Brain pericyte (primary cell): ENCODE data around the gene SEMA6A.

Experiments
- DNase-seq: peaks from one replicate; pipeline ENCODE4 v3.0.0-alpha.2; 2012; ENCODE audit warnings: low read depth, low spot score

SEMA6A gene

GRCh38 chr5:116439905-116440304, 134.7 kb downstream of the SEMA6A start:
- DNase-seq: no peak

GRCh38 chr5:116438979-116439554, 135.6 kb downstream of the SEMA6A start:
- DNase-seq: no peak

- DNase-seq: no peak
These were observed 136.6 kb downstream of the SEMA6A start for GRCh38 chr5:116437922-116438578.

DNA sequence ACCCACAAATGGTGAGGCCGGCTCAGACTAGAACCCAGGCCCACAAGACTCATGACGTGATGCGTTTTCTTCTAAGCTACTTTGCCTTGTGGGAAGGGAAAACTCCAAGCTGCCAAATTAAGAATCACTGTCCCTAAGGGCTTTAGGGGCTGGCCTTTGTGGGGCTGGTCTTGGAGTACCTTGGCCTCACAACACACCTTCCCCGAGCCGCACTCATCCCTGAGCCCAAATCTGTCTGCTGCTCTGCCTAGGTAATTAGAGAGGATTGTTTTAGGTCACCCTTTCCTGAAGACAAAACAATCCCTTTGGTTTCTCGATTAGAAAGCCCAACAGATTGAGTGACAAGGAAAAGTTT, 137.3 kb downstream of the SEMA6A start:
- no peak for DNase-seq

DNA sequence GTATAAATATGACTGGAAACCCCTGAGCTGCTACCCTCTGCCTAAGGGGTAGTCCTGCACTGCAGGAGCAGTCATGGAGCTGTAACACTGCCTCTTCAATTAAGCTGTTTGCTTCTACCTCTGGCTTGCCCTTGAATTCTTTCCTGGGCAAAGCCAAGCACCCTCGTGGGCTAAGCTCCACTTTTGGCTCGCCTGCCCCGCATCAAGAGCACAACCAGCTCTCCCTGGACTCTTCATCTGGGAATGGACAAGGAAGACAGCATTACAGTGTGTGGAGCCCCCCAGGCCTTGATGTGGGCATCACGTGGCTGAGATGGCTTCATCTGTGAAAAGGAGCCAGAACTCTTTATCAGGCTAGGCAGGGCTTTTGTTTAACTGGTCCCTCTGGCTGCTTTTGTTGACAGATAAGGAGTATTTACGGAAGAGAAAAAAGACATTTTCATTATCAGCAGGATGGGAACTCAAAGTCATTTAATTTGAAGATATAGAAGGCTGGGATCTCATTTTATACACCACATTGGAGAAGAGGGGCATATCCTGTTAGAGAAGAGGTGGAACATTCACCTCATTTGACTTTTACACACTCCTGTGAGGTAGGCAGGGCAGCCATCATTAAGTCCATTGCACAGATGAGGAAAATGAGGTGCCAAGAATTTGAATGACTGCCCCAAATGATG, 137.8 kb downstream of the SEMA6A start:
- no peak for DNase-seq

- no peak for DNase-seq
These were observed 145.7 kb downstream of the SEMA6A start for GRCh38 chr5:116428966-116429365.

GRCh38 chr5:116428413-116428812, 146.2 kb downstream of the SEMA6A start:
- no peak for DNase-seq

- DNase-seq: no peak
These were observed 149.7 kb downstream of the SEMA6A start for GRCh38 chr5:116424951-116425350.

GRCh38 chr5:116424258-116424615, 150.4 kb downstream of the SEMA6A start:
- DNase-seq: no peak

DNA sequence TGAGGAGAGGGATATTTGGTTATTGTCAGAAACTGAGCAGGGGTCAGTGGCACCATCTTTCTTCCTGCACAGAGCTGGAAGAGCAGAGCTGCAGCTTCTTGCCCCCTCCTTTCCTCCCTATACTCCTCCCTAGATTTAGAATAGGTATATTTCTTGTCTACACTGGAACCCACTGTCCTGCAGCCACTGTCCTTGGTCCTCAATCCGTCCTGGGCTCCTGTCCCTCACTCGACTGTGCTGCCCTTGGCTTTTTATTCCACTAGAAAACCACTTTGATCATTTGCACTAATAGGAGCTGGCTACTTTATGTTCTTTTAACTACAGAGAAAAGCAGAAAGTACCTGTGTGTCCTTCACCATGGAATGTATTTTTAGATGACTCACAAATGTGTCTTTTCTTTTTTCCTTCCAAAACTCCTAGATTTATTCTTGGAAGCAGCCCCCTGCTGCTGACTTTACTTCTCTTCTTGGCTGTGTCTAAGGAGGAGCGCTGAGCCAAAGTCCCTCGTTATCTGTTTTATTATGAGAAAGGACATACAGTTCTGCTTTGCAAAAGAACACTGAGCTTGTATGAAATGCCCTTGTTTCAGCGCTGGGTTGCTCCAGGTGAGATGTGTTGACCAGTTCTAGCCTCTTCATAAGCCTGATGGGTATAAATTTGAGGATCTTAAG, 150.9 kb downstream of the SEMA6A start:
- DNase-seq: no peak

- DNase-seq: no peak
These were observed 151.5 kb downstream of the SEMA6A start for GRCh38 chr5:116423141-116423540.

GRCh38 chr5:116421080-116421629, 153.5 kb downstream of the SEMA6A start:
- no peak for DNase-seq

- no peak for DNase-seq
These were observed 154.1 kb downstream of the SEMA6A start for GRCh38 chr5:116420540-116420939.

- DNase-seq: no peak
These were observed 155.4 kb downstream of the SEMA6A start for GRCh38 chr5:116419258-116419657.

- no peak for DNase-seq
These were observed 155.8 kb downstream of the SEMA6A start for GRCh38 chr5:116418774-116419173.

- no peak for DNase-seq
These were observed 156.6 kb downstream of the SEMA6A start for GRCh38 chr5:116418016-116418415.

- DNase-seq: no peak
These were observed 158.6 kb downstream of the SEMA6A start for GRCh38 chr5:116415989-116416388.

GRCh38 chr5:116415182-116415581, 159.4 kb downstream of the SEMA6A start:
- no peak for DNase-seq

DNA sequence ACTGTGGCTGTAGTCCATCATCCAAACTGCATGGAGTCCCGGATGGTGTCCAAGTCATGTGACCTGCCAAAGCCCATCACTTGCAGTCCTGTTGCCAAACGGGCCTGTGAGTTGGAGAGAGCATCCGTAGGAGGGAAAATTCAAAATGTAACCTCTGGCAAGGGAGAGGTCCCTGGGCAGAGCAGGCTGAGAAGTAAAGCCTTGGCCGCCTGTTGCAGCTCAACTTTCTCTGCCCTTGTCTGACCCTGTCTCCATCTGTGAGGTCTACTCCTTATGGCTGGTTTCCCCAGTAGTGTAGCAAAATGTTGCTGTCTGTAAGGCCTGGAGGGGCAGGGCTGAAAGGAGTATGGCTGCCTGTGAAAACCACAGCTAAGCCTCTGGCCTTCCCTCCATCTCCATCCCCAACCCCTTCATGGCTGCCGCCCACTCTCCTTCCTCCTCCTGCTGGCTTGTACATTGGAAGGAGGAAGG, 163.5 kb downstream of the SEMA6A start:
- DNase-seq: no peak

- DNase-seq: no peak
These were observed 164.2 kb downstream of the SEMA6A start for GRCh38 chr5:116410336-116410890.

DNA sequence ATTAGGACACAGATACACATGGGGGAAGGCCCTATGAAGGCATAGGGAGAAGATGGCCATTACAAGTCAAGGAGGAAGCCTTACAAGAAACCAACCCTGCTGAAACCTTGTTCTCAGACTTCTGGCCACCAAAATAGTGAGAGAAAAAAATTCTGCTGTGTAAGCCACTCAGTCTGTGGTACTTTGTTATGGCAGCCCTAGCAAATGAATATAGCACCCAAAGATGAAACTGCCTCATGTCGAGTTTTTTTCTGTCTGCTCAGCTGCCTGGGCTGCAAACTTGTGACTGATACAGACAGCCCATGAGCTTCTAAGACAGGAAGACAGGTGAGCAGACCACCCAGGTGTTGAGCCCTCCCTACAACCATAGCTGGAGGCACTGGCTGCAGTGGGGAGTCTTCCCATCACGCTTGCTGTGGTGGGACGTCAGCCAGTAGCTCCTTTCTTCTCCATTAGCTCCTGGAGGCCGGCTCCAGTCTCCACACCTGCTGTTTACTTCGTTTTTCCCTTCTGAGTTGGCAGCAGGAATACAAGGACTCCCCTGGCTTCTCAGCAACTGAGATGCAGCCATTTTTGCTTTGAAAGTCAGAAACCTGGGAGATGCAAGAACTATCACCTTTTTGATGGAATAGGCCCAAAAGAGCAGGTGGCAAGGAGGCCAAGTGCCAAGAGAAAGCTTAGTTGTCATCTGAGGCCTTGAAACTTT, 164.9 kb downstream of the SEMA6A start:
- DNase-seq: no peak
